ENCODE data around the gene KCNQ1. TPM values are rescaled to one million over a fixed set of nuclear protein-coding genes. Genes with fewer than 3 reads are reported as not detected.

The KCNQ1 gene
- total and polyA plus RNA-seq, 2 experiments from 2014 or later, result 0.45 to 0.87 TPM

DNA sequence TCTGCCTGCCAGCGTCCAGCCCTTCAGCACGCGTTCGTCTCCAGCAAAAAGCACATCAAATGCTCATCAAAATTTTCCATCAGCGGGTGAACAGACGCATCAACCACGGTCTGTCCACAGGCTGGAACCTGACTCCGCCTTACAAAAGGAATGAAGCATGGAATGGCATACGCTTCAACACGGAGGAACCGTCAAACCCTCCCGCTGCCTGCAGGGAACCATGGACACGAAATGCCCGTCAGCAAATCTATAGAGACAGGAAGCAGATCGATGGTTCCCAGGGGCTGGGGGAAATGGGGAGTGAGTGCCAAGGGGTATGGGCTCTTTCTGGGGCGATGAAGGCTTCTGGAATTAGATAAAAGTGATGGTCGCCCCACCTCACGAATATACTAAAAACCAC lies 28.0 kb upstream of the KCNQ1 start (continued):
- TF ChIP-seq ETS1 (IDR thresholded peaks at IDR 0.05), result no peak
- TF ChIP-seq JUNB (IDR thresholded peaks at IDR 0.05; ENCODE audit: unreplicated experiment), result no peak
- no peak for TF ChIP-seq STAT1 (IDR thresholded peaks at IDR 0.05; ENCODE audit: unreplicated experiment)
- no peak for TF ChIP-seq REST (IDR thresholded peaks at IDR 0.05; ENCODE audit: unreplicated experiment)

DNA sequence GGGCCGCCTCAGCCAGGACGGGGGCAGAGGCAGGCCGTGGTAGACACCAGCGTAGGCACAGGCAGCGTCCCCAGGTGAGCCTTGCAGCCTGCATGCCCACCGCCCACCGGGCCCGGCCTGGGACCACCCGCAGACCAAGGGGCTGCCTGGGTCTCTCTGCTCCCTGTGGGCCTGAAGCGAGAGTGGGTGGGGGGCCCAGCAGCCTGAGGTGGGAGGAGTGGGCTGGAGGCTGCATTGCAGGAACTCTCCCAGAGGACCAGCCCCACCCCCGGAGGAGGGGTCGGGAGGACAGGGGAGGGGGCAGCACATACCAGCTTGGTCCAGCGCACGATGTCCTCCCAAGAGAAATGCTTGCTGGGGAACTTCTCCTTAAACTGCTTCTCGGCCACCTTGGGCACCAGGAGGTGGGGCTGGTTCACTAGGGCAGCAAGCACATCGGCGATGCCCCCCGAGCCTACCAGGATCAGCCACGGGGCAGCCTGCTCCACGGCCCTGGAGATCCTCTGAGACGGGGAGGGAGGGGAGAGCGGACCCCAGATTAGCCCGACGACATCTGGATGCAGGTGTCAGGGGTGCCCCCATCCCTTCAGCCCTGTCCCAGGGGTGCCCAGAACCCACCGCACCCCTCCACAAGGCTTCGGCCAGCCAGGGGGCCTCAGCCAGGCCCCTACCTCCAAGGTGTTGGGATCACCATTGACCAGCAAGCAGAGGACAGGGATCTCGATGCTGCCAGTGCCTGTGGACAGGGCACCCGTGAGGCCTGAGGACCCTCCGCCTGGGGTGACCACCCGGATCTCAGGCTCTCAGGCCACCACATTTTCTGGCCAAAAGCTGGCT lies 26.7 kb upstream of the KCNQ1 start:
- H3K79me2 ChIP-seq (replicated peaks; ENCODE audit: insufficient read depth), result no peaks in the 10 kb centered on the region
- no peak for ATAC-seq
- H3K4me1 Mint-ChIP-seq, result 0 out of 3 replicates have a peak, but pooled peaks cover 2% of the 10 kb centered on the region
- TF ChIP-seq ZNF462 (CRISPR knock-in tag; IDR thresholded peaks at IDR 0.05) (no peak), JUNB (IDR thresholded peaks at IDR 0.05; ENCODE audit: unreplicated experiment) (no peak), EZH2 (IDR thresholded peaks at IDR 0.05; ENCODE audit: low read depth, unreplicated experiment) (no peak), STAT1 (IDR thresholded peaks at IDR 0.05; ENCODE audit: unreplicated experiment) (no peak), ZNF331 (CRISPR knock-in tag; IDR thresholded peaks at IDR 0.05; ENCODE audit: low read depth) (no peak), NANOG (IDR thresholded peaks at IDR 0.05; ENCODE audit: borderline replicate concordance) (no peak), POLR2AphosphoS5 (IDR thresholded peaks at IDR 0.05; ENCODE audit: low read depth) (no peak), REST (IDR thresholded peaks at IDR 0.05; ENCODE audit: unreplicated experiment) (no peak)

More for the DNA sequence above, 26.7 kb upstream of the KCNQ1 start:
- Mint-ChIP-seq H3K27me3 (ENCODE audit: insufficient read depth, low read depth, poor library complexity) (peaks cover 4% of the 10 kb centered on the region), H3K9me3 (no peaks in the 10 kb centered on the region), H3K27ac (no peak overlapping the region), H3K36me3 (ENCODE audit: low read depth) (no peaks in the 10 kb centered on the region), H3K4me3 (no peak overlapping the region)
- H2AFZ ChIP-seq, result no peak overlapping the region
- H3K9me2 ChIP-seq (ENCODE audit: insufficient read depth), result no peaks in the 10 kb centered on the region
- no peak overlapping the region for H3K27ac ChIP-seq (ENCODE audit: low read depth)
- no peak for DNase-seq (ENCODE audit: low spot score)
- H3K4me2 ChIP-seq, result no peak overlapping the region
- H4K20me1 ChIP-seq (replicated peaks; ENCODE audit: insufficient read depth), result no peaks in the 10 kb centered on the region
- H3F3A ChIP-seq (replicated peaks; ENCODE audit: low read depth), result no peaks in the 10 kb centered on the region
- H3K27me3 ChIP-seq (ENCODE audit: insufficient read depth), result no peaks in the 10 kb centered on the region
- no peaks in the 10 kb centered on the region for H3K36me3 ChIP-seq (ENCODE audit: insufficient read depth)
- no peak overlapping the region for H3K4me3 ChIP-seq
- no peaks in the 10 kb centered on the region; the same call in 1 of the 2 replicates for H3K4me1 ChIP-seq (ENCODE audit: insufficient read depth)

Measured in GM23338 (cell line).